DMS153 (cell line): ENCODE measurements around the gene BPIFA2.

Experiments
- DNase-seq: peaks from one replicate; lab custom pipeline; 2025; lab: John Stamatoyannopoulos, UW

The BPIFA2 gene

DNA sequence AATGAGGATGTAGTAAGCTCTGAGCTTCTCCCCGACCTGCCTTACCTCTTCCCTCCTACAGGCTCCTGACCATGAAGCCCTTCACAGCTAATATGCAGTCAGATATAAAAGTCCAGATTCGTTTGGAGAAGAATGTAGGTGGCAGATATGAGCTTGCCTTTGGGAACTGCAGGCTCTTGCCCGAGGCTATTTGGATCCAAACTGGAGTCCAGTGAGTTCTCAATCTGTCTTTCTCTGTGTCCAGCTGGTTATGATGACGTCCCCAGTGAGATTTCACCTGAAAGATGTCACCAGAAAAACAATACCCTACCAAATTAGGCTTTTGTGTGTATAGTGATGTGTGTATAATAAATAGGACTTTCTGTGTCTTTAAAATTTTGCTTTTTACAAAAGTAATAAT is 34.5 kb downstream of the BPIFA2 start:
- no peak for DNase-seq

DNA sequence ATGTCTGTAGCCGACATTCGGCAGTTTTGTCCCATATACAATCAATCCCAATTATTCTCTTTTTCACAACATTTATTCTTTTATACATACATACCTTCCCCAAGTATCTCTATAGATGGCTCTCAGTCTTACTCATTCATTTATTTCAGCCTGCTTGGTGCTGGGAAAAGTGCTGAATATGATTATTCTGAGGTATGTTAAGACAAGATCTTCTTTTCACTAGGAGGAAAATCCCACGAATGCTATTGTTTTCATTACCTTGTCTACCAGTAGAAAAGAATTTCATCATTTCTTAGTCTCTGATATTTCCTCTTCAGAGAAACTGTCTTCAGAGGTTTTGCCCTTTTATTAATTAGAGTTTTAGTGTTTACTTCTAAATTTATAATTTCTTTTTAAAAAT is 35.5 kb downstream of the BPIFA2 start:
- no peak for DNase-seq

- no peak for DNase-seq
Measured at GRCh38 chr20:33209789-33210188, 41.8 kb downstream of the BPIFA2 start.

- no peak for DNase-seq
Measured at GRCh38 chr20:33210371-33210770, 42.4 kb downstream of the BPIFA2 start.

GRCh38 chr20:33211817-33212424 is 44.0 kb downstream of the BPIFA2 start:
- DNase-seq, result peak; percentile 88

DNA sequence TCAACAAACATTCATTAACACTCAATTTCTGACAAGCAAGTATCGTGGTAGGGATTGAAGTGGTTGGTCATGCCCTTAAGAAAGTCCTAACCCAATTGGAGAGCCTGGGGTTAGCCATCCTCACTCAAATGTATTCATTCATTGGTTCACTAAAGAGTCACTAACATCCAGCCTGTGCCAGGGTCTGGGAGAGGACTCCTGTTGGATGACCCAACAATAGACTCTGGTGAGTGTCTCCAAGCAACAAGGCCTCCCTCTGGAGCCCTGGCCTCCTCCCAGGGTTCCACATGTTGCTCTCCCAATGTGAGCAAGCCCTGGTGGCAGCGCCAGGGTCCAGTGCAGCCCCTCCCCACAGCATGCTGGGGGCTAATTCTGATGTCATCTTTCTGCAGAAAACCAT is 49.1 kb downstream of the BPIFA2 start, which contains the start of gene BPIFA3:
Gene BPIFA3 (plus strand): TSS at position 301 of the 400 bp plus-strand sequence. CDS start 185 bp downstream, outside the sequence.
- no peak for DNase-seq

- no peak for DNase-seq
Measured at GRCh38 chr20:33224399-33224798, 56.4 kb downstream of the BPIFA2 start.

DNA sequence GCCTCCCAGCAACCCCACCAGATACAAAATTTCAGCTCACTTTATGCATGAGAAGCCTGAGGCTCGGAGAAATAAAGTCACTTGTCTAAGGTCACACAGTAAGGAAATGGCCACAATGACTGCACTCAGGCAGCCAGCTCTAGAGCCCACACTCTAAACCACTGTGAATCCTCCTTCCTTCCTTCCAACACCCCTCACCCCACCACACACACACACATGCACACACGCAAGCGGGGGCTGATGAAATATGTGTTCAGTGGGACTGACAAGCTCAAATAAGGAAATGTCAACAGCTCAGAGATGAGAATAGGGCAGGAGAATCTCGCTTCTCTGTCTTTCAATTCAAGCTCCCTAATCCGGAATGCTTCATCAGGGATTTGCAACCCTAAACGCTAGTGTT is 61.9 kb downstream of the BPIFA2 start:
- no peak for DNase-seq
